Caki2 (cell line): ENCODE results near the gene CBFB. TPM values are rescaled to one million over a fixed set of nuclear protein-coding genes. Genes with fewer than 3 reads are reported as not detected.

Source experiments
- DNase-seq: peaks from one replicate; pipeline ENCODE4 v3.0.0-alpha.2; 2015; ENCODE audit warnings: low read depth
- in situ Hi-C: cut with HindIII; loops from 2 replicates; pipeline ENCODE4 v1.10.0; 2016; ENCODE audit warnings: low sequenced_read_pairs, low pct_unique_long_range_greater_than_20kb, mixed read lengths
- total RNA-seq: library from RNA; depleted of rRNA; stranded (reverse); fragments of >200 nt; shearing (Covaris generic); gene quantifications from 2 replicates; pipeline ENCODE4 v1.2.3, GENCODE V29; 2014; ENCODE audit warnings: low replicate concordance

Gene CBFB
- total RNA-seq, 1 experiment from 2014 or later = 8.2 TPM

DNA sequence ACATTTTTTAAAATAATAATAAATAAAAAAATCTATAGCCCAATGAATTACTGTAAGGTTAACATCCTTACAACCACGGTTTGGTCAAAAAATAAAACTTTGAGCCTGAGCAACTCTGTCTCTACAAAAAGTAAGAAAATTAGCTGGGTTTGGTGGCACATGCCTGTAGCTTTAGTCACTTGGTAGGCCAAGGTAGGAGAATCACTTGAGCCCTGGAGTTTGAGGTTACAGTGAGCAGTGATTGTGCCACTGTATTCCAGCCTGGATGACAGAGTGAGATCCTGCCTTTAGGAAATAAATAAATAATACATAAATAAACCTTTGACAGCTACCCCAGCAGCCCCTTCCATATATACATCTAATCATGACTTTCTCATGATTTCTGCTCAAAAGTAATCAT lies 53.9 kb downstream of the CBFB start:
- in situ Hi-C loops = no loop called here
- no peak for DNase-seq

DNA sequence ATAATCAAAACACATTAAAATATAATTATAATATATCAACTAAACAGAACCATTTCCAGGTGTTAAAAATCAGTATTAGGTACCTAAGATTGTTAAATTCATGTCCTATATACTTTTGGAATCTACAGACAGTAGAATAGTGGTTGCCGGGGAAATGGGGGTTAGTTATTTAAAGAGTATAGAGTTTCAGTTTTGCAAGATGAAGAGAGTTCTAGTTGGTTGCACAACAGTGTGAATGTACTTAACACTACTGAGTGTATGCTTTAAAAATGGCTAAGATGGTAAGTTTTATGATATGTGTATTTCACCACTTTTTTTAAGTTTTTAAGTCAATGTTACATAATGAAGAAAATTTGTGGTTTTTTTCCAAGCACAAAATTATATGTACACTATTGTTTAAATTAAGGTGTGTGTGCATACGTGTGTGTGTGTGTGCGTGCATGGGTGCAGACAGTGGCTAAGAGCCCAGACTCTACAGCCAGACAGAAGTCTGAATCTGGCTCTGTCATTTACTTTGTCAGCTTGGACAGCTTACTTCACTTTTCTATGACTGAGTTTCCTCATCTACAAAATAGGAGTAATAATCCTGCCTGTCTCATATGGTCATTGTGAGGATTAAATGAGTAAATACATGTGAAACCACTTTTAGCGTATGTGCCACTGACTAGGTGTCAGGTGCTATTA lies 55.5 kb downstream of the CBFB start:
- in situ Hi-C loops = no loop called here
- DNase-seq = no peak

DNA sequence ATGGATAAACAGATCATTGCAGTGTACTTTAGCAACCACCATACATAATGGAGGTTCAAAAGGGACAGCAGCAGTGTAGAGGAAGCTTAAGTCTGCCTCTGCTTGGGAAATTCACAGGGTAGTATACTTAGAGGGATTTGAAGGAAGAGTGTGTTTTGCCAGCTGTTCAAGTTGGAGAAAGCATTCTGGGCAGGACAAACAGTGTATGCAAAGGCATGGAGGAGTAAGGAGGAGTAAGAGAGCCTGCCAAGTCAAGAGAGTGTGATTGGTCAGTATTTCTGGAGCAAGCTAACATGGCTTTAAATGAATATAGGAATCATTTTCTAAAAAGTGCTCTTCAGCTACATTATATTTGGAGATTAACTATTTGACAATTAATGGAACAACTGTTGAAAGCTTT lies 57.9 kb downstream of the CBFB start:
- in situ Hi-C loops = no loop called here
- no peak for DNase-seq

DNA sequence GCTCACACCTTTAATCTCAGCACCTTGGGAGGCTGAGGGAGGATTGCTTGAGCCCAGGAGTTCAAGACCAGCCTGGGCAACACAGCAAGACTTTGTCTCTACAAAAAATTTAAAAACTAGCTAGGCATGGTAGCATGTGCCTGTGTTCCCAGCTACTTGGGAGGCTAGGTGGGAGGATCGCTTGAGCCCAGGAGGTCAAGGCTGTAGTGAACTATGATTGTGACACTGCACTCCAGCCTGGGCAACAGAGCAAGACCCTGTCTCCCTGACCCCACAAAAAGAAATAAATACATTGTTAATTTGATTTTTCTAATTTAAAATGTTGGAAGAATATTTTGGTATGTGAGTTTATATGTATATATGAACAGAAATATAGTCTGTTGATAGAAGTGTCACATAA lies 58.3 kb downstream of the CBFB start:
- in situ Hi-C loops = no loop called here
- DNase-seq = no peak

DNA sequence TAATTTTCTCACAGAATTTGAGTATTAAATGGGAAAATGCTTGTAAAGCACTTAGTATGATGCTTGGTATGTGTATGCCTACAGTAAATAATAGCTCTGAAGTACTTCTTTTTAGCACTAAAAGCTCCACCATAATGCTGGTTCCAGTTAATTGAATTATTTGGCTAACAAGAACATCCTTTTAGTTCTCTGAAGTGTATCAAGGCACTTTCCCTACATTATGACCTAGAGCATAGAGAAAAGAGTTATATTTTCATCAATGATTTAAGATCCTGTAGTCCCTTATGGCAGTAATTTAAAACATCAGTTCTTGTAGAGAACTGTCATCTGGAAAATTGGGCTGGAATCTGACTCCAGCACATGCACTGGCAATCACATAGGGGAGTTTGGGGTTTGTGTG lies 58.9 kb downstream of the CBFB start:
- in situ Hi-C loops = no loop called here
- no peak for DNase-seq

DNA sequence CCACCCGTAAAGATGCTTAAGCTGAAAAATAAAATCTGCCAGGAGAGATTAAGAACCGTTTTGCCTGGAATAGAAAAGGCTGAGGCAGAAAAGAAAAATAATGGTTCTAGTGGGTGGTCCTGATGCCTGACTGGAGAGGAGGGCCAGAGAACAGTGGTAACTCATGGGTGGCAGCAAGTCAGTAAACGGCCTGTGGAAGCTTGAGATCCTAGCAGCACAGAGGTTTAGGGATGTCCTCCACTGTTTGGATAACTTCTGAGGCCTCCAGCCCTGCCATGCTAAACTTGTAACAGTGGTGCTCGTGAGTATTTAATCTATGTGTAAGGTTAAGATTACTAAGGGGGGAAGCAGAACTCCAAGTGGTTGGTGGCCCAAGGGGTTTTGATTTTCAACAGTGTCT lies 59.6 kb downstream of the CBFB start:
- in situ Hi-C loops = no loop called here
- no peak for DNase-seq

DNA sequence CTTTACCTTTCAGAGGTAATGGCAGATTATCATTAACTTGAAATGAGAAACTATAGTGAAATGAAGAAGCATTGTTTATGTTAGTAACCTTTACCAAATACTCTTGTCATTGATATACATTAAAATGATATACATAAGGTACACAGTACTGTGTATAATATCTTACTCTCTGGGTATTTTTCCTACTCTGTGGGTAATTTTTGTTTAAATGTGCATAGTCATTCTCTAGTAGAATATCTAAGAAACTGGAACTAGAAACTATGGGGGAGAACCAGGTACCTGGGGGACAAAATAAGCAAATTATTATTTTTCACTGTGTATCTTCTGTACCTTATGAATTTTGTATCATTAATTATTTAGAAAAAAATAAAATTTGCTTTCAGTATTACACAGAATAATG lies 60.2 kb downstream of the CBFB start:
- DNase-seq = no peak
- in situ Hi-C loops = no loop called here

DNA sequence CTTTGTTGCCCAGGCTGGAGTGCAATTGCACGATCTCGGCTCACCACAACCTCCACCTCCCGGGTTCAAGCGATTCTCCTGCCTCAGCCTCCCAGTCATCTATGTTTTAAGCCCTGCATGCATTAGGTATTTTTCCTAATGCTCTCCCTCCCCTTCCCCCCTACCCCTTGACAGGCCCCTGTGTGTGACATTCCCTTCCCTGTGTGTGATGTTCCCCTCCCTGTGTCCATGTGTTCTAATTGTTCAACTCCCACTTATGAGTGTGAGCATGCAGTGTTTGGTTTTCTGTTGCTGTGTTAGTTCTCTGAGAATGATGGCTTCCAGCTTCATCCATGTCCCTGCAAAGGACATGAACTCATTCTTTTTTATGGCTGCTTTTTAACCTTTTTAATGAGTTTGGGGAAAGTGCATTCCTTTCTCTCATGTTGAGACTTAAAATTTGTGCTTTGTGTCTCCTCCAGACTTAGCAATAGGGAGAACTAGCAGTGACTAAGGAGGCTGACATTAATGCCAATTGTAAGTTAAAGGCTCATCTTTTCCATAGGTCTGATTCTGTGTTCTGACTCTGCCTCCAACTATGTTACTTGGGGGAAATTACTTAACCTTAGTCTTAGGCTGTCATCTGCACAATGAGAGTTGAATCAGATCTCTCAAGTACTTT lies 63.1 kb downstream of the CBFB start:
- in situ Hi-C loops = no loop called here
- DNase-seq = no peak

DNA sequence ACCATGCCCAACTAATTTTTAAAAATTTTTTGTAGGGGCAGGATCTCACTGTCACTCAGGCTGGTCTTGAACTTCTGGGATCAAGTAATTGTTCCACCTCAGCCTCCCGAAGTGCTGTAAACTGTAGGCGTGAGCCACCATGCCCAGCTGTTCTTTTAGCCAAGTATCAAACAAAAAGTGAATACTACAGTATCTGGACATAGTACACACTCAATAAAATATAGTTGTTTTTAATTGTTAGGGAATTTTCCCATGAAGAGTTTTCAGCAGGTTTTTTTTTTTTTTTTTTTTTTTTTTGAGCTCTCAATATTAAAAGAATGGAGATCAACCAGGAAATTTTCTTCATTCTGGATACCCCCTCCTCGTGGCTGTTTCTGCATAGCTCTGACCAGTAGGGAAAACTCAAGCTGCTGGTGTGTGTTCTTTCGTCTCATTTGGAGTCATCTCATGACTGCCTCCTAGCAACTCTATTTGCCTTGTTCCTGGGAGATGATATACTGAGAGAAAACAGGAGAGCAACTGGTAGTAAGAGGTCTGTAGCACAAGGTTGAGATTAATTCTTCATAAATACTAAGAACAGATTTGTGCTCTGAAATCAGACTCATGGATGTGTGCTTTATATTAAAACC lies 64.3 kb downstream of the CBFB start:
- DNase-seq = no peak
- in situ Hi-C loops = no loop called here

DNA sequence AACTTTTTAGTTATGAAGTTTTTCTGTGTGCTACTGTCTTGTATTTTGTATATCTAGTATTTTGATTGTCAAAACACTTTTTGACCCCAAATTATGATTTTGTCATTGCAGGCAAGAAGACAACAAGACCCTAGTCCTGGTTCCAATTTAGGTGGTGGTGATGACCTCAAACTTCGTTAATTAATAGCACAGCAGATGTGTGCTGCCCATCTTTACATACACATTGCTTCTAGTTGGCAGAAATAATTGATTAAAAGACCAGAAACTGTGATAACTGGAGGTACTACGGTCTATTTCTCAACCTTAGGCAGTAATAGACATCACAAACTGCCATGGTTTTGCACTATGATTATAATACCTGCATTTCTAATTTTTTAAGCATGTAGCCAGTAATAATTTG lies 69.7 kb downstream of the CBFB start:
- in situ Hi-C loops = no loop called here

DNA sequence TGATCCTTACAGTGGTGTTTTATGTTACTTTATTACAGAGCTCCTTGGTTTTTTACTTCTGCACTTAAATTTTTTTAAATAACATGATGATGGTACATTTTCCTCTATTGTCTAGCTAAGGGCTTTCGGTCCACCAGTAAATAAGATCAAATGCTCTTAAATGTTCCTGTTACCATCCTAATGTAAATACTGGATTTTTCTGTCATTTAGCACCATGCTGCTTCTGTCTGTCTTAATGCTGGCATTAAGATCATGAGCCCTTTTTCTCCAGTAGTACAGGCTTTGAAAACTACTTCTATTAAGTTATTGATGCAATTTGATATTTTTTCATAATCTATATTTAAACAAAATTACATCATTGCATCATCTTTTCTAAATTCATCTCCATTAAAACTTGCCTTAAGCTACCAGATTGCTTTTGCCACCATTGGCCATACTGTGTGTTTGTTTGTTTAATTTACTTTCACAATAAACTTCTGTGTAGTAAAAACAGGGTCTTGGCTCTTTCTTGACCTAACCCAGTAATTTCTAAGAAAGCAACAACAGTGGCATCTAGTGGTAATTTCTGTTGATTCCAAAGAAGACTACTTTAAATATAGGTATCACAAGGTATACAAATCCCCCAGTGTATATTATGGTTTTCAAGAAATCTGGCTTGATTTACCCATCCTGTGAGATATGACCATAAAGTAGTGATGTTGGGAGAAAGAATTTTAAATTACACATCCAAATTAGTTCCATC lies 71.8 kb downstream of the CBFB start:
- no peak for DNase-seq
- in situ Hi-C loops = no loop called here

More for the DNA sequence above, 69.7 kb downstream of the CBFB start:
- no peak for DNase-seq

DNA sequence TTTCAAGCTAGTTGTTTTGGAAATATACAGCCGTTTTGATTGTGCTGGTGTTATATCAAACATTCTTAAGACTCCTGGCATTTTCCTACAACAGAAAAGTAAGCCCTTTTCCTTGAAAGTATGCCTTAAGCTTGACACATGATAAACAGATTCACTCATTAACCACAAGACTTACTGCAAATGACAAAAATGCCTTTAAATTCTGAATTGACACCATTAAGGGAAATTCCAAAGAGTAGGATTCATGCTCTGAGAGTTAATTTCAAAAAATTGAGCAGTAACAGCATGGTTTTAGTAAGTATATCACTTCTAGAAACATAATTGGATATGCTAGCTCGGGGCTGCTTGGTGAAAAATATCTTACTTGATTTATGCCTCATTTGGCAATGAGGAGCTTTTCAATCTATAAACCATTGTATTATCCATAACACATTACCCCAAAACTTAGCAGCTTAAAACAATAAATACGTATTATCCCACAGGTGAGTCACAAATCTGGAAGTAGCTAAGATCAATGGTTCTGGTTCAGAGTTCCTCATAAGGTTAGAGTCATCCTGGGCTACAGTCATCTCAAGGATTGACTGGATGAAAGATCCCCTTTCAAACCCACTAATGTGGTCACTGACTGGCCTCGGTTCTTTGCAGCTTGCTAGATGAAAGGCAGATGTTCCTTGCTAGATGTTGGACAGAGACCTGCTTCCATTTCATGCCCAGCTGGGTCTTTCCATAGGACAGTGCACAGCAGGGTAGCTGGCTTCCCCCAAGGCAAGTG lies 72.5 kb downstream of the CBFB start:
- in situ Hi-C loops = no loop called here
- DNase-seq = peak; percentile 3

DNA sequence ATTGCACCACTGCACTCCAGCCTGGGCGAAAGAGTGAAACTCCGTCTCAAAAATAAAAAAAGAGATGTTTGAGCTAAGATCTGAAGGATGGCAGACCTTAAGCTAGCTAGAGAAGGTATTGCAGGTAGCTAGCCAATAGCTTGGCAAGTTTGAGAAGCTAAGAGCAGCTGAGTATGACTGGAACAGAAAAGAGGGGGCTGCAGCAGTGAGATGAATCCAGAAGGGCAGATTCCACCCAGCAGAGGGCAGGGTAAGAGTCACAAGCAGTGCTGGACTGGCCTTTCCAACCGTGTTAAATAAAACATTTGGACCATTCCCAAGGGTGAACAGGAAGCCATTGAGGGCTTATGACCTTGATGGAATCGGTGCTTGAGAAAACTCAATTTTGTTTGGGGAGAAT lies 75.1 kb downstream of the CBFB start:
- in situ Hi-C loops = no loop called here
- DNase-seq = peak; percentile 22

DNA sequence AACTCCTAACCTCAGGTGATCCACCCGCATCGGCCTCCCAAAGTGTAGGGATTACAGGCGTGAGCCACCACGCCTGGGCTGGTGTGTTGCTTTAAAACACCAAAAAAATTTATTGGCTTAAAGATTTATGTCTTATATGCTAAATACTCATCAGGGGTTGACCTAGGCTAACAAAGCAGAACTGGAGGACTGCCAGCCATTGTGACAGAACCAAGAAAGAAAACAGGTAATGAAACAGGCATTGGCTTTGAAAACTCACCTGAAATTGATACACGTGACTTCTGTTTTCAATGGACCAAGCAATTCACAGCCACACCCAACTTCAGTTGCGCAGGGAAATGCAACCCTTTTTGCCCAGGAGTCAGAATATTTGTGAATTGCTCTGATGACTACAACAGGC lies 75.9 kb downstream of the CBFB start:
- in situ Hi-C loops = no loop called here
- DNase-seq = no peak

DNA sequence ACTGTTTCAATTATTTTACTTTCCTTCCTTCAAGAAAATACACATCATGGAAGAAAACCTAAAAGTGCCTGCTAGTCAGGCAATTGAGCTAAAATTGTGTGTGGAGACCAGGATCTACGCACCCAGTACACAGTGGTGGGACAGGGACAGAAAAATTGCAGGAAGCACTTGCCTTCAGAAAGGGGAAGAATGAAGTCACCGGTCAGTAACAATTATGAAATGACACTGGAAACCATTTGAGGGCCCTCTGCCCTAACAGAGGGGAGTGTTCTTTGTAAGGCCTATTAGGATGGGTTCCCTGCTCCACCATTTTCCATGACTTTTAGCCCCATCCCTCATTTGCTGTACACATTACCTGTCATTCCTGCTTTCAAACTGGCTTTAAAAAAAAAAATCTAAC lies 76.3 kb downstream of the CBFB start:
- in situ Hi-C loops = no loop called here
- DNase-seq = no peak

DNA sequence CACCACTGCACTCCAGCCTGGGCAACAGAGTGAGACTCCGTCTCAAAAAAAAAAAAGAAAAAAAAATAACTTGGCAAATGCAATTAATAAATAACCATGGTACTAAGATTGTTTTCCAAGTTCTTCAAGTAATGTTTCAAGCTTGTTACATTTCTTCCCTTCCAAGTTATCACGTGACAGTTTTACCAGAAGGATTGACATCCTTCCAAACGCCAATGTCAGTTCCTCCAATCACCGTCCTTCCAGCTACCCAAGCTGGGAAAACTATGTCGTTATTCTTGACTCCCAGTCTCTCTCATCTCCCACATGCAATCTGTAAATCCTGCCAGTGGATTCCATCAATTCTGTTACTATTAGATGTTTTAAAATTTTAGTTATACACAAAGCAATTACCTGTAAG lies 76.9 kb downstream of the CBFB start:
- DNase-seq = no peak
- in situ Hi-C loops = no loop called here

DNA sequence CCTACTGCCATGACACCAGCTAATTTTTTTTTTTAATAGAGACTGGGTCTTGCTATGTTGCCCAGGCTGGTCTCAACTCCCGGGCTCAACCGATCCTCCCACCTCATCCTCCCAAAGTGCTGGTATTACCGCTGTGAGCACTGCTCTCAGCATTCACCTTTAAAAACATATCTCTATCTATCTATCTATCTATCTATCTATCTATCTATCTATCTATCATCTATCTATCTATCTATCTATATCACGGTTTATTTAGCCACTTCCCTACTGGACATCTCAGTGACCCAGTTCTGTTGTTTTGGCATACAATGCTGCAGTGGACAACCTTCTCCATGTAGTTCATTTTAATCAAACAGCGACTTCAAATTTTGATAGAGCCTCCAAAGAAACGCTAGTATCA lies 79.5 kb downstream of the CBFB start:
- in situ Hi-C loops = no loop called here
- DNase-seq = no peak

DNA sequence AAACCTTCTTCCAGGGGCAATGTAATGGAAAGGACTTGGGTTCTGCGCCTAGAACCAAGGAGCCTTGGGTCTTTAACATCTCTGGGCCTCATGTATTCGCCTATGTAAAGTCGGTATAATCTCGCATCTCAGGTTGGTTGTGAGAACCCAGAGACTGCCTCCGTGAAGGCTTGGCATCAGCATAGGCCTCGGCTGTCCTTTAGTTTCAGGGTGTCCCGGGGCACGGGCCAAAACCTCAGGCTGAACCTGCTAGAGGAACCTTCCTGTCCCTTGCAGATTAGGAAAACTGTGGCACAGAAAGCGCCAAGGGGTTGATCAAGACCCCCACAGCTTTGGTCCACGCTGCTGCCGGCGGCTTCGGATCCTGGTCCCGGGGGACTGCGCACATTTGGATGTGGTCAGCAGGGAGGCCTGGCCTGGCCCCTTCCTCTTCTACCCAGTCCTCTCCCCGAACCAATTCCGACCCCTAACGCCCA lies 80.0 kb downstream of the CBFB start:
- DNase-seq = no peak

More for the DNA sequence above, 80.0 kb downstream of the CBFB start:
- in situ Hi-C loops = no loop called here
